Frontal cortex (tissue), 4 donors: ENCODE results near the gene SOCS7. TPM values are rescaled to one million over a fixed set of nuclear protein-coding genes. Genes with fewer than 3 reads are reported as not detected.

Experiments
- DNase-seq, 2 donors: peaks; one replicate each; pipeline ENCODE4 v3.0.0; 2012; ENCODE audit warnings: low spot score in 2 of 2
- FAIRE-seq: peaks from 2 replicates; lab custom pipeline; 2012; peaks lifted over from hg19 to GRCh38; lab: Jason Lieb, UNC
- total RNA-seq: library from RNA; depleted of rRNA; stranded (reverse); fragments of >200 nt; gene quantifications from one replicate; pipeline ENCODE4 v1.2.3, GENCODE V29; 2014
- donor health status: control.
- donor health status: control.
- donor health status: control.

The SOCS7 gene, protein sequence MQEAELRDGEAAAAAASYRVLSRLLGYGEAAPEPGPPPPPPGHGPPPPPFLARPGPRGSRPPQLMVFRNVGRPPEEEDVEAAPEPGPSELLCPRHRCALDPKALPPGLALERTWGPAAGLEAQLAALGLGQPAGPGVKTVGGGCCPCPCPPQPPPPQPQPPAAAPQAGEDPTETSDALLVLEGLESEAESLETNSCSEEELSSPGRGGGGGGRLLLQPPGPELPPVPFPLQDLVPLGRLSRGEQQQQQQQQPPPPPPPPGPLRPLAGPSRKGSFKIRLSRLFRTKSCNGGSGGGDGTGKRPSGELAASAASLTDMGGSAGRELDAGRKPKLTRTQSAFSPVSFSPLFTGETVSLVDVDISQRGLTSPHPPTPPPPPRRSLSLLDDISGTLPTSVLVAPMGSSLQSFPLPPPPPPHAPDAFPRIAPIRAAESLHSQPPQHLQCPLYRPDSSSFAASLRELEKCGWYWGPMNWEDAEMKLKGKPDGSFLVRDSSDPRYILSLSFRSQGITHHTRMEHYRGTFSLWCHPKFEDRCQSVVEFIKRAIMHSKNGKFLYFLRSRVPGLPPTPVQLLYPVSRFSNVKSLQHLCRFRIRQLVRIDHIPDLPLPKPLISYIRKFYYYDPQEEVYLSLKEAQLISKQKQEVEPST
- total RNA-seq = 51.0 TPM

- no peak for FAIRE-seq
- peak; percentile 95 to 97 for DNase-seq
Measured at GRCh38 chr17:38351412-38352222, at the start of gene SOCS7. Gene SOCS7, plus strand, starts transcription at chr17:38351844. Its CDS starts 209 bp downstream, at chr17:38352053.

DNA sequence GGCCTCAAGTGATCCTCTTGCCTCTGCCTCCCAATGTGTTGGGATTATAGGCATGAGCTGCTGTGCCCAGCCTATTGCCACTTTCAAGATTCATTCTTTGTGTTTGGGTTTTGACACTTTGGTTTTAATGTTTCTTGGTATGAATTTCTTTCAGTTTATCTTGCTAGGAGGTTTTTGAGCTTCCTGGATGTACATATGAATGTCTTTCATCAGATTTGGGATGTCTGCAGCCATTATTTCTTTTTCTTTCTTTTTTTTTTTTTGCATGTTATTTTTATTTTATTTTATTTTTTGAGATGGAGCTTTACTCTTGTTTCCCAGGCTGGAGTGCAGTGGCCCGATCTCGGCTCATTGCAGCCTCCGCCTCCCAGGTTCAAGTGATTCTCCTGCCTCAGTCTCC is 36.1 kb upstream of the SOCS7 start:
- FAIRE-seq (no peak), DNase-seq (no peak)

- DNase-seq (no peak), FAIRE-seq (no peak)
Measured at GRCh38 chr17:38317081-38317480, 34.6 kb upstream of the SOCS7 start.

DNA sequence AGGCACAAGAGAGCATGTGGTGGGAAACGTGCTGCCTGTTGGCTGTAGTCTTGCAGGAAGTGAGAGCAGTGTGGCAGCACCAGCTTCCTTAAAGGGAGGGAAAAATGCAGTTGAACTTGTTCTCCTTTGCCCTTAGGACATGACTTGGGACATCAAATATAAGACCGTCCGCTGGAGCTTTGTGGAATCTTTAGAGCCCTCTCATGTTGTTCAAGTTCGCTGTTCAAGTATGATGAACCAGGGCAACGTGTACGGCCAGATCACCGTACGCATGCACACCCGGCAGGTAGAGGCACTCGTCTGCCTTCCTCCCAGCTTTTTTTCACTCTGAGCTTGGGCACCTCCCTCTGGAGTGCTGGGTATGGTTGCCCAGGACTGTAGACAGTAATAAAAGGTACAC is 31.2 kb upstream of the SOCS7 start:
- DNase-seq = no peak
- no peak for FAIRE-seq

DNA sequence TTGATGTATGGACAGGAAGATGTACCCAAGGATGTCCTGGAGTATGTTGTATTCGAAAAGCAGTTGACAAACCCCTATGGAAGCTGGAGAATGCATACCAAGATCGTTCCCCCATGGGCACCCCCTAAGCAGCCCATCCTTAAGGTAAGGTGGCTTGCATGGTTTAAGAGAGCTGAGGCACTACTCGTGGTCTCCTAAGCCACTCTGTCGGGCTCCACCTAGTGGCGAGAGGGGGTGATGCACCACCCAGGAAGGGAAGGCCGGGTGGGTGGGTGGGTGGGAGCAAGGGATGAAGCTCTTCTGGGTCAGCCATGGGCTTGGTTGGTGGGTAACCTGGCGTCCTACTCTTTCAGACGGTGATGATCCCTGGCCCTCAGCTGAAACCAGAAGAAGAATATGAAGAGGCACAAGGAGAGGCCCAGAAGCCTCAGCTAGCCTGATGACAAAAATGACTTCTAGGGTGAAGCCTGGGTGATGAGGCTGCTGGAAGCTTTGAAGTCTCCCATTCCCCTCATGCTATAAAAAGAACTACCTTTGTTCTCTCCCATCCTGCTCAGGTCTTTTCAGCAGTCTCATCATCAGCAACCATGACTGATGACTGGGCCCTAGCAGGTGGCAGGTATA is 29.4 kb upstream of the SOCS7 start:
- peak; percentile 55 to 71 for DNase-seq
- FAIRE-seq = no peak

- no peak for FAIRE-seq
- no peak for DNase-seq
Measured at GRCh38 chr17:38322897-38323296, 28.7 kb upstream of the SOCS7 start.

- DNase-seq (no peak), FAIRE-seq (no peak)
Measured at GRCh38 chr17:38324141-38324697, 27.4 kb upstream of the SOCS7 start.

GRCh38 chr17:38324772-38325171 is 26.9 kb upstream of the SOCS7 start:
- DNase-seq = no peak
- FAIRE-seq = no peak

- DNase-seq (no peak), FAIRE-seq (no peak)
Measured at GRCh38 chr17:38325221-38325851, 26.3 kb upstream of the SOCS7 start.

DNA sequence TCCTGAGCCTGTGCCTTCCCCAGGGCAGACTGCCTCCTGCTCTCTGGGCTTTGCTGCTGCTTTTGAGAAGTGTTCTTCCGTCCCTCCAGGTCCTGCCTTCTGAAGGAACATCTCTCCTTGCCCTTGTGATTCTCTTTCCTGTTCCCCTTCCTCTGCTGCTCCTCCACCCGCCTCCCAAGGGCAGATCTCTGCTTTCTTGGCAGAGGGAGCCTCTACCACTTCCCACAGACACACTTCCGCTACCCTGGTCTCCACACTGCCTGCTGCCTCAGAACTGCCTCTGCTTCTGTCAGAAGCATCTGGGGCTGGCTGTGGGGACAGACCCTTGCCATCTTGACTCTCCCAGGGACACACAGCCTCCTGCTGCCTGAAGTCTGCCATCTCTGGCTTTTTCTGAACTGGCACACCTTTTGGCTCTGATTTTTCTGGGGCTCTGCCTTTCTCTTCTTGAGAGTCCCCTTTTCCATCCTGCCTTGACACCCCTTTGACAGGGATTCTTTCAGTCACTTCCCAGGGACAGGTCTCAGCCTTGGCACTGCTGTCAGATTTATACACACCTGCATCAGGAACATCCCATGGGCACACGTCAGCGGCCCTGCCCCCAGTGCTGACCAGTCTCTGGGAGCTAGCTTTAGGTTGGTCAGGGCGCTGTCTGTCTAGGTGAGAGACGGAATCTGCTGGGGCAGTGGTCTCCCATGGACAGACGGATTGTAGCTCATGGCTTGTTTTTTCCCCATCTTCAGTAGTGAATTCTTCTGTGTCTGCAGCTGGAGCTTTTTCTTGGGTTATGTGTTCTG is 24.4 kb upstream of the SOCS7 start:
- FAIRE-seq (no peak), DNase-seq (no peak)

DNA sequence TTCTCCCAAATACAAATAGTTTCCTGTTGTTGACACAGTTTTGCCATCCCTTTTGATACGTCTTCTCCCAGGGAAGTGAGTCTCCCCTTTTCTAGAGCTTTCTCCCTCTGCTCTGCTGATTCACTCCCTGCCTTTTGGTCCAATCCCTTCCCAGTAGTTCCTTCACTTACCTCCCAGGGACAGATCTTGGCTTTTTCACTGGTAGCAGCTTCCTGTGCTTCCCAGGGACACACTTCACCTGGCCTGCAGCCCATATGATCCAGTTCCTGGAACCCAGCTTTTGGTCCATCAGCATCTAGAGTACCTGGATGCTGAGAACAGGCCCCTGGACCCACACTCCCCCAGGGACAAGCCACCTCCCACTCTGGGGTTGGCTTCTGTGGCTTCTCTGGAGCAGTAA is 23.7 kb upstream of the SOCS7 start:
- DNase-seq (no peak), FAIRE-seq (no peak)

GRCh38 chr17:38328620-38329019 is 23.0 kb upstream of the SOCS7 start:
- DNase-seq = no peak
- FAIRE-seq = no peak

GRCh38 chr17:38329284-38329683 is 22.4 kb upstream of the SOCS7 start:
- FAIRE-seq = no peak
- no peak for DNase-seq

DNA sequence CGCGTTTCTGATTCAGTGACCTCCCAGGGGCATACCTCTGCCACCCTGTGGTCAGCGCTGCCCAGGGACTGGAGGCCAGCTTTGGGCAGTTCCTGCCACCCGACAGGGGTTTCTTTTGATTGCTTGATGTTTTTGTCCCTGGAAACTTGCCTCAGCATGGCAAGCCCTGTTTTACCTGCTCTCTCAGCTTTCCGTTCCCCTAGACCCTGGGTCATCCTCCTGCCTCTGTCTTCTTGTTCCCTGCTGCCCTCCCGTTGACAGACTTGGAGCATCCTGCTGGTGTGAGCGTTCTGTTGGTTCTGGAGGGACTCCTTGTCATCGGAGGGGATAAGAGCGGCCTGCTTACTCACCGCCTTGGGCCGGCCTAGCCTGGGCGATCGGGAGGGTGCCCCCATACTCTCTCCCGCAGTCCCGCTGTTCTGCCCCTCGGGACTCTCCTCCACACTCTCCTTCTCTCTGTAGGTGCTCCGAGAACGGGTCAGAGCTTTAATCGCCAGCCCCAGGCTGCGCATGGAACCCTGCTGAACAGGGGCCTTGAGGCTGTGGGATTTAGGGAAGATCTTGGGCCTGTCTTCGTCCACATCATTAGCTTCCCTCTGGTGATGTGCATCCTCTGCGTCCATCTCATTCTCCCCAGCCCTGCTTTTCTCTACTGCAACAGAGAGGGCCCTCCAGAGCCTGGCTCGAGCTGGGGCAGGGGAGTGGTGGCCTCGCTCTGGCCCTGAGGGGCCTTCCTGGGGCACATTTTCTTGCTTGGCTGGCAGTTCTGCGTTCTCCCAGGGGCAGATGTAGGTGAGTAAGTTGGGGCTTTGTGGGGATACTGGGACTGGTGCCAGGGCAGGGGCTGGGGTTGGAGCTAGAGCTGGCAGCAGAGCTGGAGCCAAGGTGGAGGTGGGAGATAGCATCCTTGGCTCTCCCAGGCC is 21.6 kb upstream of the SOCS7 start:
- FAIRE-seq (no peak), DNase-seq (no peak)

- DNase-seq = no peak
- no peak for FAIRE-seq
Measured at GRCh38 chr17:38330941-38331411, 20.7 kb upstream of the SOCS7 start.

GRCh38 chr17:38332735-38333134 is 18.9 kb upstream of the SOCS7 start:
- DNase-seq = no peak
- FAIRE-seq = no peak

DNA sequence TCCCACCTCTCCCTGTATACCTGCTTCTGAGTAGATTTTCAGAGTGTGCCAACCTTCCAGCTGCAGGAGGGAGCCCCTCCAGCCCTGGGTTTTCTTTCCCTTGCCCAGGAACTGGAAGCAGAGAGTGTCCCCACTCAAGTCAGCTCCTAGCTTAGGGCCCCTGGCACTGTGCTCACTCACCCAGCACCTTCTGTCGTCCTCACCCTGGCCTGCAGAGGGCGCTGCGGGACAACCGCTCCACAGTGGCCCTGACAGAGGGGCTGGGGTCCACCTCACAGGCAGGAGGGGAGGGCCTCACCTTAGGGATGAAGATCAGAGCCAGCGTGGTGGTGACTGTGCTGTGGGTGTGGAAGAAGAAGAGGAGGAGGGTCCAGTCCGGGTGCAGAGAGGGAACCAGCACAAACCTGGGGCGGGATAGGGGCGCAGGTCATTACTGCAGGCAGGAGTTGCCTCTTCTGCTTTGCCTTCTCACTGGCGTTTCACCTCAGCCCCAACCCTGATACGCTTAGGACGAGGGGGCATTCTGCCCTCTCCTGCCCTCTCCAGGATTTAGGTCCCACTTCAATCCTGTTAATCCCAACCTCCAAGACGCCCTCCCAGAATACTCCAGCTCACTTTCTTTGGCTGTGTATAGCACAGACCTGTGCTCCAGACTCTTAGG is 17.9 kb upstream of the SOCS7 start:
- no peak for FAIRE-seq

More for the DNA sequence above, 17.9 kb upstream of the SOCS7 start:
- DNase-seq = no peak
